SK-N-SH treated with all-trans-retinoic acid at 6 μM for 48 hours (cell line): Measurements from ENCODE around the gene NCS1.

ENCODE experiments used
- PATZ1 ChIP-seq: fragments of 250-450 bp; sonication (Bioruptor Pico); IDR thresholded peaks from 2 replicates; pipeline ENCODE4 v1.8.0; 2020; ENCODE audit warnings: mild to moderate bottlenecking, moderate library complexity, borderline replicate concordance
- PPARA ChIP-seq: fragments of 250-450 bp; sonication (Bioruptor Pico); IDR thresholded peaks from 2 replicates; pipeline ENCODE4 v1.5.0; 2020; ENCODE audit warnings: mild to moderate bottlenecking, borderline replicate concordance
- ZFP30 ChIP-seq: fragments of 450-650 bp; formaldehyde crosslinking; IDR thresholded peaks from 2 replicates; pipeline ENCODE4 v1.5.0; 2022; ENCODE audit warnings: mild to moderate bottlenecking, moderate library complexity
- ZNF565 ChIP-seq: fragments of 450-650 bp; formaldehyde crosslinking; conservative IDR thresholded peaks from 2 replicates; pipeline ENCODE4 v1.5.0; 2020; ENCODE audit warnings: low read depth, mild to moderate bottlenecking, moderate library complexity

GRCh38 chr9:130157079-130157478, 15.1 kb upstream of the NCS1 start:
- no peak for TF ChIP-seq ZFP30 (CRISPR knock-in tag)
- no peak for TF ChIP-seq PATZ1 (CRISPR knock-in tag)
- TF ChIP-seq PPARA, result no peak
- TF ChIP-seq ZNF565 (CRISPR knock-in tag), result no peak
